GM12878 (cell line): Measurements from ENCODE around the gene HAPSTR1. TPM values are rescaled to one million over a fixed set of nuclear protein-coding genes. Genes with fewer than 3 reads are reported as not detected.

ENCODE experiments used
- CBX5 ChIP-seq: sonication (generic); IDR thresholded peaks from 2 replicates; pipeline ENCODE4 v1.6.1; 2016; ENCODE audit warnings: low read depth, moderate library complexity, mild to moderate bottlenecking, inconsistent platforms
- EP300 ChIP-seq, 2 experiments: fragments of 150-350 bp in 1 of 2; IDR thresholded peaks; 2 replicates each; pipeline ENCODE4 v1.6.1; 2011 to 2012; ENCODE audit warnings: low read depth in 2 of 2, low read length in 2 of 2, borderline replicate concordance in 1 of 2, improper control_type of control experiment in 1 of 2, inconsistent platforms in 1 of 2; ENCODE audit not compliant: control insufficient read depth in 1 of 2
- EZH2 ChIP-seq: IDR thresholded peaks from 2 replicates; pipeline ENCODE4 v1.6.1; 2012; ENCODE audit warnings: low read depth, mild to moderate bottlenecking, control low read depth, inconsistent platforms, low read length, borderline replicate concordance; ENCODE audit not compliant: control insufficient read depth
- HDAC2 ChIP-seq: fragments of 200-600 bp; sonication (generic); IDR thresholded peaks from 2 replicates; pipeline ENCODE4 v1.6.1; 2017
- IKZF2 ChIP-seq, 2 experiments: fragments of 450-650 bp; IDR thresholded peaks; 2 replicates each; pipeline ENCODE4 v1.6.1; 2017; ENCODE audit warnings: mild to moderate bottlenecking in 2 of 2, moderate library complexity in 2 of 2
- MTA2 ChIP-seq: fragments of 450-650 bp; IDR thresholded peaks from 2 replicates; pipeline ENCODE4 v1.6.1; 2016; ENCODE audit warnings: low read depth, mild to moderate bottlenecking, moderate library complexity
- NR2C1 ChIP-seq: fragments of 450-650 bp; IDR thresholded peaks from 2 replicates; pipeline ENCODE4 v1.6.1; 2017; ENCODE audit warnings: antibody characterized with exemption, mild to moderate bottlenecking, moderate library complexity
- NR2F1 ChIP-seq: fragments of 450-650 bp; conservative IDR thresholded peaks from 2 replicates; pipeline ENCODE4 v1.6.1; 2017; ENCODE audit warnings: mild to moderate bottlenecking
- POLR2AphosphoS5 ChIP-seq: IDR thresholded peaks from 2 replicates; pipeline ENCODE4 v1.6.1; 2011; ENCODE audit warnings: mild to moderate bottlenecking, low read length, inconsistent platforms
- RAD21 ChIP-seq: IDR thresholded peaks from 2 replicates; pipeline ENCODE4 v1.6.1; 2011; ENCODE audit warnings: mild to moderate bottlenecking, low read depth, low read length, moderate library complexity; ENCODE audit not compliant: insufficient read depth
- REST ChIP-seq: IDR thresholded peaks from 2 replicates; pipeline ENCODE4 v1.6.1; 2012; ENCODE audit warnings: mild to moderate bottlenecking, low read depth, low read length
- RFX5 ChIP-seq: IDR thresholded peaks from 2 replicates; pipeline ENCODE4 v1.6.1; 2011; ENCODE audit warnings: low read depth, low read length, improper control_type of control experiment
- SKIL ChIP-seq: fragments of 450-650 bp; IDR thresholded peaks from 2 replicates; pipeline ENCODE4 v1.6.1; 2017; ENCODE audit warnings: mild to moderate bottlenecking, low read depth, inconsistent platforms; ENCODE audit not compliant: poor library complexity, severe bottlenecking
- SMARCA5 ChIP-seq: fragments of 450-650 bp; IDR thresholded peaks from 2 replicates; pipeline ENCODE4 v1.6.1; 2017; ENCODE audit warnings: mild to moderate bottlenecking
- TAF1 ChIP-seq: IDR thresholded peaks from 2 replicates; pipeline ENCODE4 v1.6.1; 2011; ENCODE audit warnings: mild to moderate bottlenecking, low read depth, low read length, borderline replicate concordance
- TCF12 ChIP-seq: IDR thresholded peaks from 2 replicates; pipeline ENCODE4 v1.6.1; 2011; ENCODE audit warnings: low read depth, mild to moderate bottlenecking, low read length
- TCF7 ChIP-seq: IDR thresholded peaks from 2 replicates; pipeline ENCODE4 v1.6.1; 2014; ENCODE audit warnings: antibody characterized with exemption, borderline replicate concordance
- YBX1 ChIP-seq: fragments of 450-650 bp; IDR thresholded peaks from 2 replicates; pipeline ENCODE4 v1.6.1; 2016; ENCODE audit warnings: antibody characterized with exemption
- polyA plus RNA-seq, 11 experiments: library from polyadenylated mRNA; depleted of rRNA in 4 of 11; unstranded in 6 of 11; stranded (reverse) in 5 of 11; fragments of >200 nt; fragmentation: Nextera tagmentation in 4 of 11; fragmentation: Illumina TruSeq in 1 of 11; extraction: Ambion mirVana in 4 of 11; extraction: Trizol in 1 of 11; gene quantifications; 1 replicate in 1 of 11; 2 replicates in 10 of 11; pipeline versions ENCODE4 v1.2.1 to v1.2.3, GENCODE V29; 2011 to 2016; ENCODE audit warnings: inconsistent platforms in 2 of 11, missing spikeins in 2 of 11, low read depth in 1 of 11
- total RNA-seq, 4 experiments: library from RNA; depleted of rRNA in 3 of 4; stranded (reverse); fragments of >200 nt in 3 of 4; fragmentation: Illumina TruSeq in 1 of 4; extraction: Trizol in 1 of 4; gene quantifications; 2 replicates each; pipeline versions ENCODE4 v1.2.1 to v1.2.3, GENCODE V29; 2013 to 2021
- TF ChIP-seq, protein P1 (sequence below): IDR thresholded peaks from 2 replicates; pipeline ENCODE4 v1.6.1; 2011; ENCODE audit warnings: borderline replicate concordance, low read depth, mild to moderate bottlenecking, moderate library complexity, low read length; ENCODE audit not compliant: insufficient read depth, poor library complexity, severe bottlenecking
- TF ChIP-seq, protein P2 (sequence below): fragments of 450-650 bp; IDR thresholded peaks from 2 replicates; pipeline ENCODE4 v1.6.1; 2017; ENCODE audit warnings: low read depth, mild to moderate bottlenecking, moderate library complexity
- TF ChIP-seq, protein P3 (sequence below): IDR thresholded peaks from 2 replicates; pipeline ENCODE4 v1.6.1; 2011; ENCODE audit warnings: borderline replicate concordance, low read depth, mild to moderate bottlenecking, moderate library complexity, mixed read lengths, low read length; ENCODE audit not compliant: insufficient read depth; ENCODE audit errors: extremely low read length

Gene HAPSTR1
- total and polyA plus RNA-seq, 10 of the 15 experiments (the other 5 are each of a cell fraction or from before 2014, with no cell fraction given) = 8.7 to 52.5 (median 23.1) TPM

DNA sequence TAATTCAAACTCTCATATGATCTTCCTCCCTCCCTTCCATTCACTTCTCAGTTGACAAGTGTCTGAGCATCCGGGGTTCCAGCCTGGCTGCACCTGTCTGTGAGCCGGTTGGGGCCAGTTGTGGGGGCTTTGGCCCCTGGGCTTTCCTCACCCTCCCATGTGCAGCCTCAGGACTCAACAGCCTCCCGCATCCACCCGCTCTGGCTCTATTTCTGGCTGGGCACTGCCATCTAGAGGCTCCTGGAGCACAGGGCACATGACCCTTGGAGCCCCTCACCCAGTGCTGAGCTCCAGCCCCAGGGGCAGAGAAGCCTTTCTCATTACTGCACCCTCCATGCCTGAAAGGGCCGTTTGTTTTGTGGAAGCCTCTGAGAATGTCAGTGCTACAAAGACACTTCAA is 43.3 kb downstream of the HAPSTR1 start (continued):
- TF ChIP-seq, protein P1, sequence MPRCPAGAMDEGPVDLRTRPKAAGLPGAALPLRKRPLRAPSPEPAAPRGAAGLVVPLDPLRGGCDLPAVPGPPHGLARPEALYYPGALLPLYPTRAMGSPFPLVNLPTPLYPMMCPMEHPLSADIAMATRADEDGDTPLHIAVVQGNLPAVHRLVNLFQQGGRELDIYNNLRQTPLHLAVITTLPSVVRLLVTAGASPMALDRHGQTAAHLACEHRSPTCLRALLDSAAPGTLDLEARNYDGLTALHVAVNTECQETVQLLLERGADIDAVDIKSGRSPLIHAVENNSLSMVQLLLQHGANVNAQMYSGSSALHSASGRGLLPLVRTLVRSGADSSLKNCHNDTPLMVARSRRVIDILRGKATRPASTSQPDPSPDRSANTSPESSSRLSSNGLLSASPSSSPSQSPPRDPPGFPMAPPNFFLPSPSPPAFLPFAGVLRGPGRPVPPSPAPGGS = no peak
- TF ChIP-seq MTA2 (no peak), TCF7 (no peak), HDAC2 (no peak), EZH2 (no peak), POLR2AphosphoS5 (no peak), RAD21 (peak; percentile 93), IKZF2 (IDR thresholded peaks at IDR 0.05) (peak in 1 of 2 experiments; percentile 34; a peak in 2 of 4 replicates), TCF12 (0 out of 2 replicates have a peak, but pooled peaks have one; percentile 58), YBX1 (no peak), CBX5 (no peak), NR2F1 (peak; percentile 38; the same call in 1 of the 2 replicates), NR2C1 (no peak), TAF1 (no peak), REST (no peak), EP300 (IDR thresholded peaks at IDR 0.05; ENCODE audit: borderline replicate concordance in 1 of 2, control insufficient read depth in 1 of 2, low read depth in 2 of 2, low read length in 2 of 2) (no peak), SKIL (no peak), SMARCA5 (peak; percentile 44; the same call in 1 of the 2 replicates), RFX5 (no peak)
- TF ChIP-seq, protein P2, sequence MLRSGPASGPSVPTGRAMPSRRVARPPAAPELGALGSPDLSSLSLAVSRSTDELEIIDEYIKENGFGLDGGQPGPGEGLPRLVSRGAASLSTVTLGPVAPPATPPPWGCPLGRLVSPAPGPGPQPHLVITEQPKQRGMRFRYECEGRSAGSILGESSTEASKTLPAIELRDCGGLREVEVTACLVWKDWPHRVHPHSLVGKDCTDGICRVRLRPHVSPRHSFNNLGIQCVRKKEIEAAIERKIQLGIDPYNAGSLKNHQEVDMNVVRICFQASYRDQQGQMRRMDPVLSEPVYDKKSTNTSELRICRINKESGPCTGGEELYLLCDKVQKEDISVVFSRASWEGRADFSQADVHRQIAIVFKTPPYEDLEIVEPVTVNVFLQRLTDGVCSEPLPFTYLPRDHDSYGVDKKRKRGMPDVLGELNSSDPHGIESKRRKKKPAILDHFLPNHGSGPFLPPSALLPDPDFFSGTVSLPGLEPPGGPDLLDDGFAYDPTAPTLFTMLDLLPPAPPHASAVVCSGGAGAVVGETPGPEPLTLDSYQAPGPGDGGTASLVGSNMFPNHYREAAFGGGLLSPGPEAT = no peak
- TF ChIP-seq, protein P3, sequence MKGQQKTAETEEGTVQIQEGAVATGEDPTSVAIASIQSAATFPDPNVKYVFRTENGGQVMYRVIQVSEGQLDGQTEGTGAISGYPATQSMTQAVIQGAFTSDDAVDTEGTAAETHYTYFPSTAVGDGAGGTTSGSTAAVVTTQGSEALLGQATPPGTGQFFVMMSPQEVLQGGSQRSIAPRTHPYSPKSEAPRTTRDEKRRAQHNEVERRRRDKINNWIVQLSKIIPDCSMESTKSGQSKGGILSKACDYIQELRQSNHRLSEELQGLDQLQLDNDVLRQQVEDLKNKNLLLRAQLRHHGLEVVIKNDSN = peak; percentile 51
